HL-60 (cell line): ENCODE measurements around the gene SPACA6.

ENCODE experiments used
- DNase-seq, 2 experiments: peaks; one replicate each; pipeline ENCODE4 v3.0.0-alpha.2; 2010 to 2020; ENCODE audit warnings: low read depth in 1 of 2, low spot score in 1 of 2
- H3K27ac ChIP-seq: fragments of 250-450 bp; sonication (Bioruptor Pico); replicated peaks from 2 replicates; pipeline ENCODE4 v1.5.1; 2020; ENCODE audit warnings: mild to moderate bottlenecking, moderate library complexity
- H3K27me3 ChIP-seq: fragments of 250-450 bp; sonication (Bioruptor Pico); 2 replicates; pipeline ENCODE4 v1.5.1; 2021; ENCODE audit warnings: mild to moderate bottlenecking, moderate library complexity; ENCODE audit not compliant: insufficient read depth, poor library complexity, severe bottlenecking
- H3K4me3 ChIP-seq: replicated peaks from 2 replicates; pipeline ENCODE4 v1.5.1; 2011; ENCODE audit warnings: mild to moderate bottlenecking, control low read depth, low read length; ENCODE audit not compliant: insufficient read depth
- CTCF ChIP-seq: IDR thresholded peaks from one replicate; pipeline ENCODE4 v1.5.1; 2011; ENCODE audit warnings: low read length, control low read depth, inconsistent platforms; ENCODE audit not compliant: insufficient read depth
- GABPA ChIP-seq: IDR thresholded peaks from 2 replicates; pipeline ENCODE4 v1.6.1; 2012; ENCODE audit warnings: low read depth
- POLR2AphosphoS5 ChIP-seq: IDR thresholded peaks from 2 replicates; pipeline ENCODE4 v1.6.1; 2012; ENCODE audit warnings: low read depth
- REST ChIP-seq: IDR thresholded peaks from 2 replicates; pipeline ENCODE4 v1.6.1; 2012; ENCODE audit warnings: low read depth; ENCODE audit not compliant: insufficient replicate concordance
- SPI1 ChIP-seq: IDR thresholded peaks from 2 replicates; pipeline ENCODE4 v1.6.1; 2012; ENCODE audit warnings: low read depth, mild to moderate bottlenecking, borderline replicate concordance

Gene SPACA6

DNA sequence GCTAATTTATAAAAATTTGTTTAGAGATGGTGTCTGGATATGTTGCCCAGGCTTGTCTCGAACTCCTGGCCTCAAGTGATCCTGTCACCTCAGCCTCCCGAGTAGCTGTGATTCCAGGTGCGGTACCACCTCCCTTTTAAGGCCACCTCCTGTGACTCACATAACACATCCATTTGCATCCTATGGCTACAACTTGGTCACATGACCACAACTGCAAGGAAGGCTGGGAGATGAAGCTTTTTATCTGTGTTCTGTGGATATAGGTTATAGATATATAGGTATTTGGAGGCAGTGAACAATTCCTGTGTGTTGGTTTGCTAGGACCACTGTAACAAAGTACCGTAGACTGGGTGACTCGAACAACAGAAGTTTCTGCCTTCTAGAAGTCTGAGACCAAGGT, 6.0 kb downstream of the SPACA6 start:
- no peaks in the 10 kb centered on the region for H3K27me3 ChIP-seq
- no peak overlapping the region for H3K4me3 ChIP-seq
- TF ChIP-seq GABPA (no peak), POLR2AphosphoS5 (no peak), CTCF (no peak)
- no peak overlapping the region for H3K27ac ChIP-seq
- DNase-seq, result no peak

GRCh38 chr19:51701468-51702100, 8.5 kb downstream of the SPACA6 start:
- TF ChIP-seq SPI1, result no peak
- no peak for TF ChIP-seq POLR2AphosphoS5
- no peak for TF ChIP-seq CTCF
- TF ChIP-seq REST, result no peak
- TF ChIP-seq GABPA, result no peak
- Histone ChIP-seq H3K4me3 (no peak overlapping the region), H3K27ac (no peak overlapping the region), H3K27me3 (no peaks in the 10 kb centered on the region)
- no peak for DNase-seq

GRCh38 chr19:51702103-51702824, 9.1 kb downstream of the SPACA6 start:
- no peak for DNase-seq
- Histone ChIP-seq H3K4me3 (no peak overlapping the region), H3K27ac (no peak overlapping the region)

More at GRCh38 chr19:51702103-51702824, 9.1 kb downstream of the SPACA6 start:
- H3K27me3 ChIP-seq, result no peaks in the 10 kb centered on the region
- TF ChIP-seq POLR2AphosphoS5 (no peak), SPI1 (no peak), REST (no peak), GABPA (no peak), CTCF (no peak)
